Subcutaneous abdominal adipose tissue (tissue), 5 donors: Measurements from ENCODE around the gene HOXC5.
A peak's percentile ranks its signal among the peaks of the same experiment; 100 is the strongest.

Experiments
- H3K27ac ChIP-seq: one replicate; pipeline ENCODE4 v1.7.0; 2013; ENCODE audit warnings: low read depth, mild to moderate bottlenecking, inconsistent platforms, low read length, moderate library complexity
- H3K27me3 ChIP-seq, 5 donors: one replicate each; pipeline ENCODE4 v1.7.0; 2013; ENCODE audit warnings: low read length in 5 of 5, inconsistent platforms in 1 of 5; ENCODE audit not compliant: control insufficient read depth in 5 of 5, insufficient read depth in 4 of 5
- H3K36me3 ChIP-seq, 5 donors: one replicate each; pipeline ENCODE4 v1.7.0; 2013; ENCODE audit warnings: low read length in 5 of 5; ENCODE audit not compliant: control insufficient read depth in 5 of 5, insufficient read depth in 5 of 5
- H3K4me1 ChIP-seq, 5 donors: one replicate each; pipeline ENCODE4 v1.7.0; 2013; ENCODE audit warnings: low read length in 5 of 5, mild to moderate bottlenecking in 3 of 5, moderate library complexity in 1 of 5; ENCODE audit not compliant: control insufficient read depth in 5 of 5, insufficient read depth in 5 of 5
- H3K4me3 ChIP-seq, 5 donors: one replicate each; pipeline ENCODE4 v1.7.0; 2013; ENCODE audit warnings: low read length in 5 of 5, low read depth in 1 of 5
- H3K9ac ChIP-seq, 5 donors: one replicate each; pipeline ENCODE4 v1.7.0; 2013; ENCODE audit warnings: low read length in 5 of 5, mild to moderate bottlenecking in 4 of 5, moderate library complexity in 3 of 5
- H3K9me3 ChIP-seq, 5 donors: one replicate each; pipeline ENCODE4 v1.7.0; 2013; ENCODE audit warnings: low read length in 5 of 5; ENCODE audit not compliant: control insufficient read depth in 5 of 5
- donor health status: healthy.
- donor health status: healthy.
- donor health status: healthy.
- donor health status: healthy.
- donor health status: healthy.

HOXC5 gene

DNA sequence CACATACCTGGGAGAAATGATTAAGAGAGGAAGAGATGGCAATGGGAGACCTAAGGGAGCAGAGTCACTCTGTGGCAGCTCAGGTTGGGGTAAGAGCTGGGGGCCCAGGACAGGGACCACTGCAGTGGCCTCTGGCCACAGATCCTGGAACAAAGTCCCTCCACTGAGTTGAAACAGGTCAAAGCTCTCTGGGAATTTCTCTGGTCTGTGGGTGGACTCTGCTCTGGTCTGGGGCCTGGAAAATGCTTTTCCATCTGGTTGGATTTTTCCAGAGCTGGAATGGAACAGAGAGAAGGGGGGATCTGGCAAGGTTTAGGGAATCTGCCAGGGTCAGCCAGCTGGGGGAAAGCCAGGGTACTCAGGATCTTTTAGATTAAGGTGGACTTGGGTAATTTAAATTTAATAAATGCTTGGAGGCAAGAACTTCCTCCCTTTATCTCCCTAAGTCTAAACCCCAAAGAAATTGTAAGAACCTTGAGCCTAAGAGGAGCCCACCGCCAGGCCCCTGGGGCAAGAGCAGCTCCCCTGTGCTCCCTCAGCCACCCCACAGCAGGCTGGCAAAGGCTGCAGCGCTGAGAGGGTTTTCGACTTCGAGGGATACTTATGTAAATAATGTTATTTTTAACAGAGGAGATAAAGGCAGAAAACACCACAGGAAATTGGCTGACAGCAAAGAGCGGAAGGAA, 44.2 kb upstream of the HOXC5 start:
- H3K4me1 ChIP-seq: peaks cover 7 to 83% (median 78%) of the 10 kb centered on the region in 5 donors
- peak overlapping the region in 4 of 5 donors; percentile 39 to 66 (median 52) for H3K4me3 ChIP-seq
- H3K9me3 ChIP-seq: no peaks in the 10 kb centered on the region
- peak overlapping the region; percentile 46 for H3K27ac ChIP-seq
- H3K27me3 ChIP-seq: peaks cover 0 to 70% (median 37%) of the 10 kb centered on the region in 5 donors
- H3K9ac ChIP-seq: peak overlapping the region in 1 of 5 donors; percentile 7
- H3K36me3 ChIP-seq: no peaks in the 10 kb centered on the region

DNA sequence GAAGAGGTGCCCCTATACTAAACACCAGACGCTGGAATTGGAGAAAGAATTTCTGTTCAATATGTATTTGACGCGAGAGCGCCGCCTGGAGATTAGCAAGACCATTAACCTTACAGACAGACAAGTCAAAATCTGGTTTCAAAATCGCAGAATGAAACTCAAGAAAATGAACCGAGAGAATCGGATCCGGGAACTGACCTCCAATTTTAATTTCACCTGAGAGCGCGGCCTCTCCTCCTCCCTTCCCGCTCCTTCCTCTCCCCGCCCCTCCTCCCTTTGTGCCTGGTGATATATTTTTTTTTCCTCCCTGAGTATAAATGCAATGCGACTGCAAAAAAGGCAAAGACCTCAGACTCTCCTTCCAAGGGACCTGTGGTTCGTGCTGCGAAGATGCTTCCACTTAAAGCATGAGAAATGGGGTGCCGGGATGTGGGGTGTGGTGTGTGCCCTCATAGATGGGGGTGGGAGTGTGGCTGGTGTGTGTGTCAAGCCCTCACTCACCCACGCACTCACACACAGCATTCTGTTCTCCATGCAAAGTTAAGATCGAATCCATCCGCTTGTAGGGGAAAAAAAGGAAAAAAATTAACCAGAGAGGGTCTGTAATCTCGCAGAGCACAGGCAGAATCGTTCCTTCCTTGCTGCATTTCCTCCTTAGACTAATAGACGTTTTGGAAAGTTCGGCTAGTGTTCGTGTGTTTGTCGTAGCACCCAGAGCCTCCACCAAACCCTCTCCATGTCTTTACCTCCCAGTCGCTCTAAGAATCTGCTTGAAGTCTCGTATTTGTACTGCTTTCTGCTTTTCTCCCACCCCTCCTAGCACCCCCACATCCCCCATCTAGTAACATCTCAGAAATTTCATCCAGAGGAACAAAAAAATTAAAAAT, 43.4 kb upstream of the HOXC5 start:
- peaks cover 7 to 91% (median 82%) of the 10 kb centered on the region in 5 donors for H3K4me1 ChIP-seq
- H3K9me3 ChIP-seq: no peaks in the 10 kb centered on the region
- peak overlapping the region in 3 of 5 donors; percentile 7 to 56 (median 28) for H3K9ac ChIP-seq
- H3K27ac ChIP-seq: peak overlapping the region; percentile 46
- no peaks in the 10 kb centered on the region for H3K36me3 ChIP-seq
- H3K27me3 ChIP-seq: peaks cover 0 to 72% (median 35%) of the 10 kb centered on the region in 5 donors
- H3K4me3 ChIP-seq: peak overlapping the region; percentile 39 to 66 (median 48)

DNA sequence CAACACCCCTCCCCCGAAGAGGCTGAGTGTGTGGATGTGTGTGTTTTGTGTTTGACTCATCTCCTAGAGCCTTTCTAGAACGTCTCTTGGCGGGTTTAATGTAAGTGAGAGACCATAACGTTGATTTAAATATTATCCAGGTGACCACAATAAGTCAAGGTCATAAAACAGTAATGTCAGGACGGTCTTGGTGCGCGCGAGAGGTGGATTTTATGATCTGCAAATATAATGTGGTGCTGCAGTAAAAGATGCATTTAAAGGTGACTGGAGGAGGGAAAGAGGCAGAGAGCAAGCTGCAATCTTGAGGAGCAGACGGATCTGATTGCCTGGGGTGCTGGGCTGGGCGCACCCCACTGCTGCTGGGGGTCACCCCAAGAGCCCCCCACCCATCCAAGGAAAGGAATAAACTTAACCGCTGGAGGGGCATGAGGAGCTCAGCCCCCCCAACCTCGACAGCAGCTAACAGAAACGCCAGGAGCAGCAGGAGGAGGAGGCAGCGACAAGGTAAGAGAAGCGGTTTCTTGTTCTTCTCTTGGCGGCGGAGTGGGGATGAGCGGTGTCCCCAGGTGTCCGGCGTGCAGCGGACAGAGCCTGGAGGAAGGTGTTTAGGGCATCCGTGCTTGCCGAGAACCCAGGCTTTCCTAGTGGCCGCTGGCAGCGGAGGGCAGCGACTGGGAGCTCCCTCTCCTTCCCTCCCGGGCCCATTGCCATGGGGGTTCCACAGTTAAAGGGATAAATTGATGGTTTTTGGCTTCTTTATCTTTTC, 42.4 kb upstream of the HOXC5 start:
- H3K4me1 ChIP-seq: peaks cover 7 to 96% (median 88%) of the 10 kb centered on the region in 5 donors
- peak overlapping the region in 3 of 5 donors; percentile 39 to 50 (median 45) for H3K4me3 ChIP-seq
- no peaks in the 10 kb centered on the region for H3K36me3 ChIP-seq
- peaks cover 0 to 72% (median 34%) of the 10 kb centered on the region in 5 donors for H3K27me3 ChIP-seq
- peak overlapping the region; percentile 54 for H3K27ac ChIP-seq
- peak overlapping the region in 1 of 5 donors; percentile 56 for H3K9ac ChIP-seq
- no peaks in the 10 kb centered on the region for H3K9me3 ChIP-seq

- Histone ChIP-seq H3K27ac (peak overlapping the region; percentile 54), H3K27me3 (peaks cover 0 to 71% (median 33%) of the 10 kb centered on the region in 5 donors), H3K4me3 (peak overlapping the region in 3 of 5 donors; percentile 39 to 50 (median 45)), H3K9me3 (no peaks in the 10 kb centered on the region), H3K4me1 (peaks cover 7 to 96% (median 88%) of the 10 kb centered on the region in 5 donors), H3K9ac (peak overlapping the region in 2 of 5 donors; percentile 13 to 56), H3K36me3 (no peaks in the 10 kb centered on the region)
These were observed 41.8 kb upstream of the HOXC5 start for GRCh38 chr12:53991077-53991460.

GRCh38 chr12:53992377-53992889, 40.4 kb upstream of the HOXC5 start:
- Histone ChIP-seq H3K4me1 (peaks cover under 1 to 96% (median 88%) of the 10 kb centered on the region in 5 donors), H3K36me3 (no peaks in the 10 kb centered on the region), H3K4me3 (no peak overlapping the region), H3K9ac (peak overlapping the region in 1 of 5 donors; percentile 66), H3K27ac (peak overlapping the region; percentile 98), H3K27me3 (peaks cover 0 to 72% (median 39%) of the 10 kb centered on the region in 5 donors), H3K9me3 (no peaks in the 10 kb centered on the region)

DNA sequence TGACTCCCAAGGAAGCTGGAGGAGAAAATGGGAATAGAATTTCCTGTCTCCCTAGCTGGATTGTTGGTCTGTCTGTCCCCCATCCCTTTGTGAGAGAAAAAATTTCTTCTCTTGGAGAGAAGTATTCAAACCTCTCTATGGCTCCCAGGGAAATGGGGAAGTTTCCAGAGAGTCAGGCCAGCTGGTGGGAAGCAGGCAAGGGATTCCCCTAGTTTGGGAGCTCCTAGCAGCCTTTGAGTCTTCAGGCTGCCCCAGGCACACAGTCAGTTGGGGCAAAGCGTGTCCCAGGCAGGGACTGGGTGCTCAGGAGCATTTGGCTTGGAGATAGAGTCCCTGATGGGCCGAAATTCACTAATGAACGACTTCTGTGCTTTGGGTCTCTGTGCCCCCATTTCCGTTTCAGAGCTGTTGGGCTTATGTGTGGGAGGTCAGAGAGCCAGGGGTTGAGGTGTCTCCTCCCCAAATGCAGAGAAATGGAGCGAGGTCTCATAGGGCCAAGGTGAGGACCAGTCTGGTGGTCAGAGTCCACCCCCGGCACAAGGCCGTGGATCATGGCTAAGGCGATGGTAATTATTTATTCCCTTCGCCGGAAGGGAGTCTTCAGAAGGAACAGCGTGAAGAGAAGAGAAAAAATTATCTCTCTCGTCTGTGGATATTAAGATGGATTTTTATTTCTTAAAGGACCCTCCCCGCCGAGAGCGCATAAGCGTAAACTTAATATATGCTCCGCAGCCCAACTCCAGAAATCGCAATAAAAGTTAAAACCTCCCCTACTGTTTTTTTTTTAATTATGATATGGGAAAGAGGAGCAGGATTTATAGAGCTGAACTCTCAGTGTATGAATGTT, 39.5 kb upstream of the HOXC5 start:
- peak overlapping the region; percentile 98 for H3K27ac ChIP-seq
- peak overlapping the region in 4 of 5 donors; percentile 23 to 93 (median 44) for H3K9ac ChIP-seq
- H3K4me1 ChIP-seq: peaks cover 0 to 96% (median 88%) of the 10 kb centered on the region in 5 donors
- no peaks in the 10 kb centered on the region for H3K36me3 ChIP-seq
- H3K27me3 ChIP-seq: peaks cover 0 to 73% (median 36%) of the 10 kb centered on the region in 5 donors
- H3K9me3 ChIP-seq: no peaks in the 10 kb centered on the region
- H3K4me3 ChIP-seq: peak overlapping the region in 1 of 5 donors; percentile 42

GRCh38 chr12:53994009-53994263, 38.9 kb upstream of the HOXC5 start:
- Histone ChIP-seq H3K9me3 (no peaks in the 10 kb centered on the region), H3K27ac (peak overlapping the region; percentile 98), H3K4me1 (peaks cover 0 to 96% (median 88%) of the 10 kb centered on the region in 5 donors), H3K27me3 (peaks cover 0 to 68% (median 32%) of the 10 kb centered on the region in 5 donors), H3K36me3 (no peaks in the 10 kb centered on the region), H3K4me3 (peak overlapping the region in 4 of 5 donors; percentile 72 to 78 (median 78)), H3K9ac (peak overlapping the region in 3 of 5 donors; percentile 43 to 93 (median 48))

DNA sequence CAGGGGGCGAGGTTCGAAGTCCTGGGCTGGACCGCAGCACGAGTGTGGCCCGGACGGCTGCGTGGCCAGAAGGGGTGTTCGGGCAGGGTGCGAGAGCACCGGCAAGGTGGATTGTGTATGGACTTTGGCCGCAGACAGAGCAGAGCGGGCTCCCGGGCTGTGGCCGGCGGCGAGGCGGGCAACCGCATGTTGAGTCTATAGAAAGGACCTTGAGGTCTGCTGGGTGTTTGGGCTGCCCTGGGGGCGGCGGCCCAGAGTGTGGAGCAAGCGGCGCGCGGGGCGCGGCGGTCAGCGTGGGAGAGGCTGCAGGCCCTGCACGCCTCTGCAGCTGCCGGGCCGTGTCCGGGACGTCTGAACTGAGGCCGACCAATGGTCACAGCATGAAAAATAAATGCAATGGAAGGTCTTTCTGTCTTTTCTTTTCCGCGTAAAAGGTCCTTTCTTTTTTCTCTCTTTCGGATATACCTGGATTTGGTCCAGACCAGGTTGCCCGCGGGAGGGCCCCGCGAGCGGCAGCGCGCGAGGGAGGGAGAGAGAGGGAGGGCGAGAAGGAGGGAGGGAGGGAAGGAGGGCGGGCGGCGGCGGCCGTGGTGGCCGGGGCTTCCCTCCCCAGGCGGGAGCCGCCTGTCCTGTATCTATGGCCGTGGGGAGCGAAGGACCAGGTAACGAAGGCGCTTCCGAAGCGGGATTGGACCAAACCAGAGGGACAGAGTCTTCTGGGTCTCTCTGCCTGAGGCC, 38.4 kb upstream of the HOXC5 start:
- Histone ChIP-seq H3K9me3 (no peaks in the 10 kb centered on the region), H3K27ac (peak overlapping the region; percentile 98), H3K4me1 (peaks cover 0 to 94% (median 87%) of the 10 kb centered on the region in 5 donors), H3K4me3 (peak overlapping the region; percentile 71 to 78 (median 78)), H3K9ac (peak overlapping the region; percentile 62 to 93 (median 87)), H3K36me3 (no peaks in the 10 kb centered on the region), H3K27me3 (peaks cover 0 to 64% (median 32%) of the 10 kb centered on the region in 5 donors)
